Measurements from ENCODE around the gene GAPT.

Gene GAPT

GRCh38 chr5:58499231-58499630 is 8.0 kb downstream of the GAPT start:
- Histone ChIP-seq H3K36me3 (ENCODE audit: control insufficient read depth in 2 of 2, insufficient read depth in 1 of 2, low read length in 2 of 2) (no peaks in the 10 kb centered on the region), H3K4me1 (ENCODE audit: control insufficient read depth, insufficient read depth, low read length) (no peaks in the 10 kb centered on the region), H3K27ac (ENCODE audit: extremely low read depth, low read depth, low read length) (no peak overlapping the region), H3K4me3 (ENCODE audit: low read depth, low read length) (no peak overlapping the region), H3K9me3 (ENCODE audit: control insufficient read depth, insufficient read depth, low read depth, low read length) (no peaks in the 10 kb centered on the region)
- no peak for TF ChIP-seq IKZF3 (tag by site-specific recombination; IDR thresholded peaks at IDR 0.05)
- TF ChIP-seq ZNF175 (tag by site-specific recombination; IDR thresholded peaks at IDR 0.05): no peak
- no peak for TF ChIP-seq ZNF488 (tag by site-specific recombination; IDR thresholded peaks at IDR 0.05)
- TF ChIP-seq REPIN1 (tag by site-specific recombination; IDR thresholded peaks at IDR 0.05; ENCODE audit: low read depth): no peak
- TF ChIP-seq ZIC2 (tag by site-specific recombination; IDR thresholded peaks at IDR 0.05): no peak
- no peak for TF ChIP-seq ZNF280C (tag by site-specific recombination; IDR thresholded peaks at IDR 0.05)
- TF ChIP-seq KLF7 (tag by site-specific recombination; IDR thresholded peaks at IDR 0.05; ENCODE audit: borderline replicate concordance): no peak
- no peak for TF ChIP-seq ZNF664 (tag by site-specific recombination; IDR thresholded peaks at IDR 0.05)
- POLR2A ChIA-PET: no interaction called here
- CTCF ChIA-PET: interaction anchor here (0.6 to 7.3 kb wide), 16 partner anchors 9 to 1198 kb away, joined by 3 to 118 read pairs (median 4); no protein-coding TSS in a partner anchor

- no peak overlapping the region for H3K27ac ChIP-seq (ENCODE audit: extremely low read depth, low read depth, low read length)
- TF ChIP-seq BCL6B (tag by site-specific recombination; IDR thresholded peaks at IDR 0.05) (no peak), ZBTB44 (tag by site-specific recombination; IDR thresholded peaks at IDR 0.05) (no peak), HOXA7 (CRISPR knock-in tag; IDR thresholded peaks at IDR 0.05; ENCODE audit: borderline replicate concordance) (no peak), ZBTB10 (tag by site-specific recombination; IDR thresholded peaks at IDR 0.05) (no peak), ZNF514 (tag by site-specific recombination; IDR thresholded peaks at IDR 0.05) (no peak), PRDM10 (tag by site-specific recombination; IDR thresholded peaks at IDR 0.05) (no peak), ZNF133 (tag by site-specific recombination; IDR thresholded peaks at IDR 0.05) (no peak), ZNF48 (tag by site-specific recombination; IDR thresholded peaks at IDR 0.05) (no peak), ZNF677 (tag by site-specific recombination; IDR thresholded peaks at IDR 0.05) (no peak), ZNF707 (tag by site-specific recombination; IDR thresholded peaks at IDR 0.05) (no peak)
- H3K9me3 ChIP-seq (ENCODE audit: control insufficient read depth, insufficient read depth, low read depth, low read length): no peaks in the 10 kb centered on the region
Observed at GRCh38 chr5:58499941-58500340, 8.7 kb downstream of the GAPT start.

More at GRCh38 chr5:58499941-58500340, 8.7 kb downstream of the GAPT start:
- ChIA-PET POLR2A (no interaction called here), CTCF (interaction anchor here (1.0 to 7.3 kb wide), 5 partner anchors 13 to 350 kb away, joined by 3 to 118 read pairs (median 4); no protein-coding TSS in a partner anchor)
- H3K4me3 ChIP-seq (ENCODE audit: low read depth, low read length): no peak overlapping the region
- no peaks in the 10 kb centered on the region for H3K4me1 ChIP-seq (ENCODE audit: control insufficient read depth, insufficient read depth, low read length)
- no peaks in the 10 kb centered on the region for H3K36me3 ChIP-seq (ENCODE audit: control insufficient read depth in 2 of 2, insufficient read depth in 1 of 2, low read length in 2 of 2)

Measured in HEK293 (cell line).